ENCODE results near the gene STBD1.

DNA sequence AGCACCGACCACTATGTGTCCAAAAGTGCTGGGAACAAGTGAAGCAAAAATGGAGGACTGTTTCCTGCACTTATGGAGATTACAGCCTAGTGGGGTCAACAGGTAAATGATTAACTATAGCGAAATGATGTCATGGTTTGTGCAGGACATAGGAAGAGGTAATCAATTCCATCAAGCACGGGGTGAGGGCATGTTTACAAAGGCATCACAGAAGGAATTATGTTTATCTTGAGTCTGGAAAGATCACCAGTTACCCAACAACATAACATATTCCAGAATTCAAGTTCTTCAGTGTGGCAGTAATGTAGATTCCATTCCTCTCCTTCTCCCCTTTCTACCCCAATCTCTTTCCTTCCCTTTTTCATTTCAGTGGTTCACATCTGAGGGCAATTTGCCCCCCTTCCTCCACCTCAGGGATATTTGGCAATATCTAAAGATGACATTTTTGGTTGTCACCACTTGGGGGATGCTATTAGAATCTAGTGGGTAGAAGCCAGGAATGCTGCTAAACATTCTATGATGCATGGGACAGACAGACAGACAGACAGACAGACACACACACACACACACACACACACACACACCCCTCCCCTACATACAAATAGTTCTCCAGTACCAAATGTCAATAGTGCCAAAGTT lies 30.9 kb upstream of the STBD1 start:
- TF ChIP-seq, protein P1, sequence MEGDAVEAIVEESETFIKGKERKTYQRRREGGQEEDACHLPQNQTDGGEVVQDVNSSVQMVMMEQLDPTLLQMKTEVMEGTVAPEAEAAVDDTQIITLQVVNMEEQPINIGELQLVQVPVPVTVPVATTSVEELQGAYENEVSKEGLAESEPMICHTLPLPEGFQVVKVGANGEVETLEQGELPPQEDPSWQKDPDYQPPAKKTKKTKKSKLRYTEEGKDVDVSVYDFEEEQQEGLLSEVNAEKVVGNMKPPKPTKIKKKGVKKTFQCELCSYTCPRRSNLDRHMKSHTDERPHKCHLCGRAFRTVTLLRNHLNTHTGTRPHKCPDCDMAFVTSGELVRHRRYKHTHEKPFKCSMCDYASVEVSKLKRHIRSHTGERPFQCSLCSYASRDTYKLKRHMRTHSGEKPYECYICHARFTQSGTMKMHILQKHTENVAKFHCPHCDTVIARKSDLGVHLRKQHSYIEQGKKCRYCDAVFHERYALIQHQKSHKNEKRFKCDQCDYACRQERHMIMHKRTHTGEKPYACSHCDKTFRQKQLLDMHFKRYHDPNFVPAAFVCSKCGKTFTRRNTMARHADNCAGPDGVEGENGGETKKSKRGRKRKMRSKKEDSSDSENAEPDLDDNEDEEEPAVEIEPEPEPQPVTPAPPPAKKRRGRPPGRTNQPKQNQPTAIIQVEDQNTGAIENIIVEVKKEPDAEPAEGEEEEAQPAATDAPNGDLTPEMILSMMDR (conservative IDR thresholded peaks at IDR 0.05; ENCODE audit: low read length): 0 out of 2 replicates have a peak, but pooled peaks have one; percentile 15
- no peak for TF ChIP-seq EZH2phosphoT487 (IDR thresholded peaks at IDR 0.05; ENCODE audit: borderline replicate concordance)
